Smooth muscle cell of the brain vasculature (primary cell): ENCODE measurements around the gene ZNF587.
"Not testable (repeated sequence)": the region's sequence is repeated elsewhere in the genome, so short reads cannot be mapped to it uniquely, and the experiment has no call there.

Source experiments
- DNase-seq: peaks from one replicate; pipeline ENCODE4 v3.0.0-alpha.2; 2012; ENCODE audit warnings: low read depth, low spot score

Gene ZNF587

GRCh38 chr19:57823155-57823554, 26.5 kb upstream of the ZNF587 start:
- DNase-seq, result not testable (repeated sequence)

DNA sequence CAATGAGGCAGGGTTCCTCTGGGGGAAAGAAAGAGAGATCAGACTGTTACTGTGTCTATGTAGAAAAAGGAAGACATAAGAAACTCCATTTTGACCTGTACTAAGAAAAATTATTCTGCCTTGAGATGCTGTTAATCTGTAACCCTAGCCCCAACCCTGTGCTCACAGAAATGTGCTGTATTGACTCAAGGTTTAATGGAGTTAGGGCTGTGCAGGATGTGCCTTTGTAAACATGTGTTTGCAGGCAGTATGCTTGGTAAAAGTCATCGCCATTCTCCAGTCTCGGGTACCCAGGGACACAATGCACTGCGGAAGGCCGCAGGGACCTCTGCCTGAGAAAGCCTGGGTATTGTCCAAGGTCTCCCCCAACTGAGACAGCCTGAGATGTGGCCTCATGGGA, 26.1 kb upstream of the ZNF587 start:
- not testable (repeated sequence) for DNase-seq

DNA sequence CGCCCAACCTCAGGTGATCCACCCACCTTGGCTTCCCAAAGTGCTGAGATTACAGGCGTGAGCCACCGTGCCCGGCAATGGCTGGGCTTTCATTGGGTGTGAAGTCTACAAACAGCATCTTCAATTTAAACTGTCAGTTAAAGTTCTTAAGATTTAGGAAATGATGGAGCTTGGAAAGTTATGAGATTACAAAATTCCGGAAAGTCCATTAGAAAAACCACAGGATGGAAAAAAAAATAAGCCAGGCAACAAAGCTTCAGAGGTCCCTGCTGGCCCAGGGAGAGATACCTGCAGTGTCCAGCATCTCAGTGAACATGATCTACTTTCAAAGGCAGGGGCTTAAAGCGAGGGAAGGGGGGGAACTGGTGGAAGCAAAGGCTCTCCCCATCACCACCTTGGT, 24.1 kb upstream of the ZNF587 start:
- DNase-seq, result no peak

DNA sequence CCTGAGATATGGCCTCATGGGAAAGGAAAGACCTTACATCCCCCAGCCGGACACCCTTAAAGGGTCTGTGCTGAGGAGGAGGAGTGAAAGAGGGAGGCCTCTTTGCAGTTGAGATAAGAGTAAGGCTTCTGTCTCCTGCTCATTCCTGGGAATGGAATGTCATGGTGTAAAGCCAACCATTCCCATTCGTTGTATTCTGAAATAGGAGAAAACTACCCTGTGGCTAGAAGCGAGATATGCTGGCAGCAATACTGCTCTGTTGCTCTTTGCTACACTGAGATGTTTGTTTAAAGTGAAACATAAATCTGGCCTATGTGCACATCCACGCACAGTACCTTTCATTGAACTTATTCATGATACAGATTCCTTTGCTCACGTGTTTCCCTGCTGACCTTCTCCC, 20.3 kb upstream of the ZNF587 start:
- DNase-seq, result no peak

GRCh38 chr19:57830071-57830602, 19.5 kb upstream of the ZNF587 start, which contains the start of gene ZNF587B:
TSS of gene ZNF587B (plus strand) at chr19:57830299. CDS start at chr19:57830529, 230 bp downstream.
- peak; percentile 45 for DNase-seq

DNA sequence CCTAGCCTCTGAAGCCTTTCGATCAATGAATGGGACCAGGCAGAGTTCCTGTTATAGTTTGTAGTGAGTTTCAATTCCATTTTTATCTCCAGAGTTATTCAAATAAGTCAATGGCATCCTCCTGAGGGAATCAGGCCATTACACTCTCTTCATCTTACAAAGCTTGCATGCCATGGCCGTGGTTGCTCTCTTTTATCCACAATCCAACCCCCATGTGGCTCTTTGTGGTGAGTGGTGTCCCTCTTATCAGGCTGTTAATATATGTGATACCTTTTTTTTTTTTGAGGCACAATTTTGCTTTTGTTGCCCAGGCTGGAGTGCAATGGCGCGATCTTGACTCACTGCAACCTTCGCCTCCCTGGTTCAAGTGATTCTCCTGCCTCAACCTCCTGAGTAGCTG, 12.7 kb upstream of the ZNF587 start:
- DNase-seq, result not testable (repeated sequence)

- not testable (repeated sequence) for DNase-seq
Observed at GRCh38 chr19:57838622-57839191, 11.0 kb upstream of the ZNF587 start.

GRCh38 chr19:57841122-57841763, 8.4 kb upstream of the ZNF587 start:
- no peak for DNase-seq

- not testable (repeated sequence) for DNase-seq
Observed at GRCh38 chr19:57847164-57847563, 2.5 kb upstream of the ZNF587 start.

- DNase-seq, result not testable (repeated sequence)
Observed at GRCh38 chr19:57849162-57849665, 445 bp upstream of the ZNF587 start.

GRCh38 chr19:57850553-57851017, 926 bp downstream of the ZNF587 start:
- no peak for DNase-seq

DNA sequence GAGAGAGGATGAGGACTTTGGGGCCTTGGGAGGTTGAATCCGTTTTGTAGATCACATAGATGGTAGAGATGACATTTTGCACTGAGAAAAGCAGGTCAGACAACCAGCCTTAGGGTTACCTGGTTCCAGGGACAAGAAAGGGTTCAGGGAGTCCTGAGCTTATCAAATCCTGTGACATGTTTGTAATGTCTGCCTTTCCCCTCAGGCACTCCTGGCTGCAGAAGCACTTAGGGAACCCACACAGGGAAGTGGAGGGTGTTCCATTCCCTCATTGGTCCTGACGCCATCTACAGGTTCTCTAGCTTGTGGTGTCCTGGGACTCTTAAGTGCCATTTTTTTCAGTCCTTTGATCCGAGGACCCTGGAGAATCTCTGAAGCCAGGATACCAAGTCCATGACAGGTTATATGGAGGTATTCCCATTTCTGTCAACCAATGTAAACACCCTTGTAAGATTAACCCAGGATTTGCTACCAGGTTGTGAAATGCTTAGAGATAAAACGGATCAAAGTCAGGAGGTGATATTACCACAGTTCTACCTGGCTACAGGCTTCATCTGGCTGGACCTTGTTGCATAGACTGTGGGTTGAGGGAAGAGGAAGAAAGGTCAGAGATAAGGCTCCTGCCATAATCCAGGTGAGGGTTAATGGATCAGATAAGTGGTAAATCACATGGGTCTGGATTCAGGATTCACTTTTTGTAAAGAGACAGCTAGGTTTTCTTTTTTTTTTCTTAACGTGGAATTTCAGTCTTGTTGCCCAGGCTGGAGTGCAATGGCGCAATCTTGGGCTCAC, 2.3 kb downstream of the ZNF587 start:
- DNase-seq, result not testable (repeated sequence)

GRCh38 chr19:57854117-57854516, 4.5 kb downstream of the ZNF587 start:
- not testable (repeated sequence) for DNase-seq

- not testable (repeated sequence) for DNase-seq
Observed at GRCh38 chr19:57862351-57862750, 12.7 kb downstream of the ZNF587 start.

- DNase-seq, result no peak
Observed at GRCh38 chr19:57867868-57868492, 18.3 kb downstream of the ZNF587 start.

DNA sequence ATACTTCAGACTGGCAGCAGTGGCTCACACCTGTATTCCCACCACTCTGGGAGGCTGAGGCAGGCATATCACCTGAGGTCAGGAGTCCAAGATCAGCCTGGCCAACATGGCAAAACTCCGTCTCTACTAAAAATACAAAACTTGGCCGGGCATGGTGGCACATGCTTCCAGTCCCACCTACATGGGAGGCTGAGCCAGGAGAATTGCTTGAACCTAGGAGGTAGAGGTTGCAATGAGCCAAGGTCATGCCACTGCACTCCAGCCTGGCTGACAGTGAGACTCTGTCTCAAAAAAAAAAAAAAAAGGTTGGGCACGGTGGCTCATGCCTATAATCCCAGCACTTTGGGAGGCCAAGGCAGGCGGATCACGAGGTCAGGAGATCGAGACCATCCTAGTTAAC, 20.0 kb downstream of the ZNF587 start:
- DNase-seq, result not testable (repeated sequence)

DNA sequence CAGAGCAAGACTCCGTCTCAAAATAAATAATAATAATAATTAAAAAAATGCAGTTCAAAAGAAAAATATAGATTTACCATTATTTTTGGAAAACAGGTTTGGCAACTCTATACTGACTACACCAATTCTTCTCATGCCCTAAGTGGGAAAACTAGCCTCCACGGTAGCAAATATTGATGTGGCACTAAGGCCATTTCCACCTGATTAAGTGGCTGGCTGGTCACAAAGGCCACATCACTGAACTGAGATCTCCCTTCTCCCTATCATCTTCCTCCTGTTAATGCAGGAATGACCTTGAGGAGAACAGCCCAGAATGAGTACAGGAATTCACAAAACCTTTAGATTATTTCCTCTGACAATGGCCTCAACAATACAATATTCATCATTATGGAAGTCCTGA, 20.6 kb downstream of the ZNF587 start:
- DNase-seq, result no peak

DNA sequence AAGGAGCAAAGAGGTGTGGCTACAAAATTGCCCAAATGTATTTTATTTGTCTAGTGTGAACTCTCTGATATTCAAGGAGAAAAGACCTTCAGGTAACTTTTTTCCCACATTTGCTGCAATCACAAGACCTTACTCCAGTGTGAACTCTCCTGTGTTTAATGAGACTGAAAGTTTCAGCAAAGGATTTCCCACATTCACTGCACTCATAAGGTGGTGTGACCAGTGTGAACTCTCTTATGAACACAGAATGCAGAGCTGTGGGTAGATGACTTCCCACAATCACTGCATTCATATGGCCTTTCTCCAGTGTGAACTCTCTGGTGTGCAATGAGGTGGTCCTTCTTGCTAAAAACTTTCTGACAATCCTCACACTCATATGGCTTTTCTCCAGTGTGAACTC, 22.8 kb downstream of the ZNF587 start:
- no peak for DNase-seq

DNA sequence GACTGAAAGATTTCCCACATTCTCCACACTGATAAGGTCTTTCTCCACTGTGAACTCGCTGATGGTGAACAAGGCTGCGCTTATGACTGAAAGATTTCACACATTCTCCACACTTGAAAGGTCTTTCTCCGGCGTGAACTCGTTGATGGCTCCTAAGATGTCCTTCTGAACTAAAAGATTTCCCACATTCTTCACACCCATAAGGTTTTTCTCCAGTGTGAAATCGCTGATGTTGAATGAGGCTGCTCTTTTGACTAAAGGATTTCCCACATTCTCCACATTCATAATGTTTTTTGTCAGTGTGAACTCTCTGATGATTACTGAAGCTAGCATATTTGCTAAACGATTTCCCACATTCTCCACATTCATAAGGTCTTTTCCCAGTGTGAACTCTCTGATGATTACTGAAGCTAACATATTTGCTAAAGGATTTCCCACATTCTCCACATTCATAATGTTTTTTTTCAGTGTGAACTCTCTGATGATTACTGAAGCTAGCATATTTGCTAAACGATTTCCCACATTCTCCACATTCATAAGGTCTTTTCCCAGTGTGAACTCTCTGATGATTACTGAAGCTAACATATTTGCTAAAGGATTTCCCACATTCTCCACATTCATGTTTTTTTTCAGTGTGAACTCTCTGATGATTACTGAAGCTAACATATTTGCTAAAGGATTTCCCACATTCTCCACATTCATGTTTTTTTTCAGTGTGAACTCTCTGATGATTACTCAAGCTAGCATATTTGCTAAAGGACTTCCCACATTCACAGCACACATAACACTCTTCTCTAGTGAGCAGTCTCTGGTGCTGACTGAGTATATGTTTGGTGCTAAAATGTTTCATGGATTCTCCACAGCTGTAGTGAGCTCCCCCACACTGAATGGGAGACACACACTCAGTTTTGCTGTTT, 24.5 kb downstream of the ZNF587 start:
- DNase-seq, result not testable (repeated sequence)

- DNase-seq, result no peak
Observed at GRCh38 chr19:57886046-57886445, 36.4 kb downstream of the ZNF587 start.
